ENCODE data around the gene FAM107A.
"Not testable (repeated sequence)": the region's sequence is repeated elsewhere in the genome, so short reads cannot be mapped to it uniquely, and the experiment has no call there.

The FAM107A gene

DNA sequence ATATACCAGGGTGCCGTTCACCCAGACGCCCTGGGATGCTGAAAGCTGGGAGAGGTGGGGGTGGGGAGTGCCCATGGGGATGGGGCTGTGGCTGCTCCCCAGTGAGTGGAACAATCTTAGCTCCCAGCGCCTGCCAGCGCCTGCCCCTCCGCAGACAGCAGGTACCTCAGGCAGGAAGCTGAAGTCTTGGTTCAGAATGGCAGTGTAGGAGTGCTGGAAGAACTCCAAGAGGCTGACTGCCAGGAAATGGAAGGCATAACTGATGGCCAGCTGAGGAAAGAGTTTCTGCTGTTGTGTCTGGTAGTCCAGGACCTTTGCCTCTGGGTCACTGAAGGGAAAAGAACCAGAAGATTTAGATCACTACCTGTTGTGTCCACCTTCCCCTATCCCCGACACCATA is 48.6 kb downstream of the FAM107A start:
- in situ Hi-C loops (cut with HindIII; ENCODE audit: low pct_ligation_motif_present, low pct_unique_long_range_greater_than_20kb, low sequenced_read_pairs): no loop called here

DNA sequence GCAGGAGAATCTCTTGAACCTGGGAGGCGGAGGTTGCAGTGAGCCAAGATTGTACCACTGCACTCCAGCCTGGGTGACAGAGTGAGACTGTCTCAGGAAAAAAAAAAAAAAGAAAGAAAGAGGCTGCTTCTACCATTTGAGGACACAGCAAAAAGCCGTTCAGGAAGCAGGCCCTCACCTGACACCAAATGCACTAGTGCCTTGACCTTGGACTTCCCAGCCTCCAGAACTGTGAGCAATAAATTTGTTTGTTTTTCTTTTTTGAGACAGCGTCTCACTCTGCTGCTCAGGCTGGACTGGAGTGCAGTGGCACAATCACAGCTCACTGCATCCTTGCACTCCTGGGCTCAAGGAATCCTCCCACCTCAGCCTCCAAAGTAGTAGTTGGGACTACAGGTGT is 49.8 kb downstream of the FAM107A start:
- DNase-seq; in situ Hi-C loops (cut with HindIII; ENCODE audit: low pct_ligation_motif_present, low pct_unique_long_range_greater_than_20kb, low sequenced_read_pairs): not testable (repeated sequence)

More for the DNA sequence above, 48.6 kb downstream of the FAM107A start:
- DNase-seq: peak; percentile 61

DNA sequence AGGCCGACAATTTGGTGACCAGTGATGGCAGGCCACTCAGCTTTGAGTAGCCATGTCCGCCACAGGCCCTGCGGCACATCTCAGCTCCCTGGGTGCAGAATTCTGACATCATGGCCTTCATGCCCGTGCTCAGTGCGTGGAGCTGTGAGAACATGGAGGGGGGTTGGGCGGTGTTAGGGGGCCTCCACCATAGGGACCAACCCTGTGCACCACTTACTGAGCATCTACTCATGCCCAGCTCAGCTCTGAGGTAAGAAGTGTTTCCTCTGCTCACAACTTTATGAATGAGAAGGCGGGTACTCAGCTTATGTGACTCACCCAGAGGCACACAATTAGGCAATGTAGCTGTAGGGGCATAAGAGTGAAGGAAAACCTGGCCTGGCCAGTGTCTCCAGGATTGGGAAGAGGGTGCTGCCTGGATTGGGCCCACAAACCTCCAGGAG is 50.7 kb downstream of the FAM107A start:
- in situ Hi-C loops (cut with HindIII; ENCODE audit: low pct_ligation_motif_present, low pct_unique_long_range_greater_than_20kb, low sequenced_read_pairs): no loop called here
- peak; percentile 61 for DNase-seq

DNA sequence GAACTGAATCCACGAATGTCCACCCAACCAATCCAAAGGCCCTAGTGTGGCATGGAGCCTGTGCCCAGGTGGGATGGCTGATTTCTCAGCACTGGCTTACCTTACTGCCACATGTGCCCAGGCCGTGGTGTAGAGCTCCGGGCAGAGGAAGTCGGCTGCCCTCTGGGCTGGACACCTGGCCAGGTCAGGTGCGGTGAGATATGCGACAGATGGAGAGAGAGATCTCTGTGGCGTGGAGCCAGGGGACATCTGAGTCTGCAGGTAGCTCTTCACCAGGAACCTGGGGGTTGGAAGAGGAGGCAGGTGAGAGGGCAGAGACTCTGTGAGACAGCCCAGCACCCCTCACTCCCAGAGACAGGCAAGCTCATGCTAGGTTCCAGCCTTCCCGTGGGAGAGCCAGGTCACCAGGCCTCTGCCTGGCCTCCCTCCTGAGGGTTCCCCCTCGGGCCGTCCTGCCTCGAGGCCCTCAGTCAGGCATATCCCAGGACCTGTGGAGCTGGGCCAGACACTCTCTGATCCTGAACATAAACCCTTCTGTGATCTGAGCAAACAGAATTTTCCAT is 52.8 kb downstream of the FAM107A start:
- in situ Hi-C loops (cut with HindIII; ENCODE audit: low pct_ligation_motif_present, low pct_unique_long_range_greater_than_20kb, low sequenced_read_pairs): no loop called here
- no peak for DNase-seq

DNA sequence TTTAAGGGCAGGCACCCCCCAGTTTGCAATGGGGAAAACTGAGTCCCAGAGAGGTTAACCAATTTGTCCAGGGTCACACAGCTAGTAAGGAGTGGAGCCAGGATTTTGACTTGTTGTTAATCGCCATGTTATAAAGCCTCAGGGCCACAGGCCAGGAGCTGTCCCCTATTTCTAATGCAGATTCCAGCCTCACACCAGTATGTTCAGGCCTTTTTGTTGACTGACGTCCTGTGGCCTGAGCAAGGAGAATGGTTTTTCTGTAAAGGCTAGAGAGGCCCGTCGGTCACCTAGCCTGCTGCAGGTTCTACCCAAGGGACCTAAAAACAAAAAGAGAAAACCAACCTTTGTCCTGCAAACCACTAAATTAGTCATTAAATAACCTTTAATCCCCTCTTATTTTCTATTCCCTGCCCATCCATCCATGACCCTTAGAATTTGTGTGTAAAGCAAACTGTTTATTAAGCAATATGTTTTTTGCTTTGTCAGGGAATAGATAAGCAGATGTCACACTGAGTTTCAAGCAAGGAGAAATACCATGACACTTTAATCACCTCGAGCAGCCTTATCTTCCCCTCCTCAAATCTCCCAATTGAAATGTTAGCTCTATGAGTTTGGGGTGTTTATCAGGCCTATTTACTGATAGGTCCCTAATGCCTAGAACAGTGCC is 54.3 kb downstream of the FAM107A start:
- in situ Hi-C loops (cut with HindIII; ENCODE audit: low pct_ligation_motif_present, low pct_unique_long_range_greater_than_20kb, low sequenced_read_pairs): no loop called here
- no peak for DNase-seq

DNA sequence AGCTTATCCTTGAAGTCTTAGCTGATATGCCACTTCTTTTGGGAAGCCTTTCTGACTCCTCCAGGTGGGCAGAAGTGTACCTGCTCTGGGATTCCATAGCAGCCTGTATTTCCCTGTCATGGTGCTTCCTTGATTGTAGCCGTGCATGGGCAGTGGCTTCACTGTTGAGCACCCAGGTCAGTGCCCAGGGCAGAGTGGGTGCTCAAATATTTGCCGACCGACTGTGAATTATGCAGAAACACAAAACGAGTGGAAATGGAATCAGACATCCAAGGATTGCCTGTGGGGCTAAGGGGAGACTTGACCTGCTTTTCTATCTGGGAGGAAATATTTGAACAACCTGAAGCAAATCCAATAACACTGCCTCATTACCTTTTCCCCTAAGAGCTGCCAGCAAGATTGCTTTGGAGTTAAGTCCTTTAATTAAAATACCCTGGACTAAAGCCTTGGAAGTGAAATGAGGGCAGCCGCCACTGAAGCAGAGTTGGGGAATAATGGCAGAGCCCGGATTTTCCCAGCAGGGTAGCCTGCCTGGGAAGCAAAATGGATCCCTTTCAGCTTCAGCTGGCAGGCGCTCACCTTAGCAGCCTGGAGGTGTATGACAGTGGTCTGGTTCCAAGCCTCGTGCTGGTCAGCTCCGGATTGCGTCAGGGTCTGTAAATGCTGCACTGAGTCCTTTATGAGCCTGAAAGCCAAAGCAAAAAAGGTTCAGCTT is 55.1 kb downstream of the FAM107A start:
- DNase-seq: no peak
- in situ Hi-C loops (cut with HindIII; ENCODE audit: low pct_ligation_motif_present, low pct_unique_long_range_greater_than_20kb, low sequenced_read_pairs): no loop called here

DNA sequence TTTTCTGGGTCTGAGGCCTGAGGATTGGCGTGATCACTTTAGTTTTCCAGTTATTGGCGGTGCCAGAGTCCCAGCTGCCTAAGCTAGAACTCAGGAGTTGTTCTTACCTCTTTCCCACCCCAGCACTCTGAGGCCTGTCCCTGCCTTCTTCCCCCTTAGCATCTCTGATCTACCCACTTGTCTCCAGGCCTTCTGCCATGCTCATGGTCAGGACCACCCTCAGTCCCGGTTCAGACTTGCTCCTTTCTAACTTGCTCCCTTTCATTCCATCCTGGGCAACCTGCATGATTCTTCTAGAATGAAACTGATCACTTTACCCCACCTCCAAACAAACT is 55.9 kb downstream of the FAM107A start:
- DNase-seq: no peak
- in situ Hi-C loops (cut with HindIII; ENCODE audit: low pct_ligation_motif_present, low pct_unique_long_range_greater_than_20kb, low sequenced_read_pairs): no loop called here

DNA sequence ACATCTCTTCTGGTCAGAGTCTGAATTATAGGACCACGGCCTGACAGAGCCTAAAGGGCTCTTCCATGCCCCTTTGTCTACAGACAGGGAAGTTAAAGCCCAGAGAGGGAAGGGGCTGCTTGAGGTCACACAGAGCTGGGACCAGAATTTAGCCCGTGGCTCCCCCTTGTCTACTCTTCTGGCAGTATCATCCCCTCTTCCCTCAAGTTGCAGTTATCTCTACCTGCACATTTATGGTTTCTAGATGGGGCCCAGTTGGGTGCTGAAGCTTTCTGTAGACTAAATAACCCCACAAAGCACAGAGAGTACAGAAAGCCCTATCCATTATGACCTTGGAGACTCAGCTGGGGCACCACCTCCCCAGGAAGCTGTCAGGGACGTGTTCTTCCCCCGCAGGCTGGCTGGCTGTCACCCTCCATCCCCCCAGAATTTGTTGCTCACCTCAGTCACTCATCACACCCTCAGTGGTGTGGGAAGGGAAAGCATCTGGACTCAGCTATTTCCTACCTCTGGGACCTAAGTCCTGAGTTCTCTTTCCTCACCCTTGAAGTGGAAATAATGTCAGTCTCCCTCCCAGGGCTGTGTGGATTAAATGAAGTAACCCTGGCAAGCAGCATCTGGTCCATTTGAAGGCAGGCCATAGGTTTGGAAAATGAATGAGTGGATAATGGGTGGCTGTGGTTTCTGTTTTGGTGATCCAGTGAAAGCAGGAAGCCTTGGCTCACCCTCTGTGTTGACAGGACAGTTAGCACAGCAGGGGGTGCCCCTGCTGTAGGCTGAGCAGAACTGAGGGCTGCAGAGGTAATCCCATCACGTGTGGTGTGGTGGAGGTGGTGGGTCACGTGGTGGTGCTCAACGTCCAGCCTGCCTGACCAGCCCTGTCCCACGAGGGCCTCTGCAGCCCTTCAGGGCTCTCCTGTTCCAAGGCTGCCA is 56.5 kb downstream of the FAM107A start:
- no peak for DNase-seq
- in situ Hi-C loops (cut with HindIII; ENCODE audit: low pct_ligation_motif_present, low pct_unique_long_range_greater_than_20kb, low sequenced_read_pairs): no loop called here

DNA sequence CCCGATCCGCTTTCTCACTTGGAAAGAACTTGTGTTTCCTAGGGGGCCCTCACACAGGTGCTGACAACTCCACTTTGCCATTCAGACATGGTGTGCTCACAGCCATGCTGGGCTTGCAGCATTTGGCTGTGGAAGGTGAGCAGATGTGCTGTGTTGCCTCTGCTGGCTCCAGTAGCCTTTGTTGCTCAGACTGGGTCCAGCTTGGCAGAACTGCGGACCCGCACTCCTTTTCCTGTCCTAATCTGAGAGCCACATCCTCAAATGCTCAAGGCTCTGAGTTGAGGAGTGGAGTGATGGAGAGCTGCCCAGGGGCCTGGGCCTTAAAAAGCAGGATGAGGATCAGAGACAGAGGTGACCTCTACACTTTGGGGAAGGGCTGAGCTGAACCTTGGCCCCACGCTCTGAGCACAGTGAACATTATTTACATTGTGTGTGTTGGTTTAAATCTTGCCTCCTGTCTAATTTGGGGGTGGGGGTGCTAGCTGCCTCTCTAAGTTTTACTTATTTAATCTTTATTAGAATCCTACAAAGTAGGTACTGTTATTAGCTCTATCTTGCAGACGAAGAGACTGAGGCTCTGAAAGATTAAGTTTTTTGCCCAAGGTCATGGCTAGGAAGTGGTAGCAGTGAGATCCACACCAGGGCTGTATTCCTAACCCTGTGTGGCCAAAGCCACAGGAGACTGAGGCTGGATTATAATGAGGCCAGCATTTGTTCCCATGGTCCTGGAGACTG is 57.4 kb downstream of the FAM107A start:
- in situ Hi-C loops (cut with HindIII; ENCODE audit: low pct_ligation_motif_present, low pct_unique_long_range_greater_than_20kb, low sequenced_read_pairs): no loop called here
- DNase-seq: no peak

DNA sequence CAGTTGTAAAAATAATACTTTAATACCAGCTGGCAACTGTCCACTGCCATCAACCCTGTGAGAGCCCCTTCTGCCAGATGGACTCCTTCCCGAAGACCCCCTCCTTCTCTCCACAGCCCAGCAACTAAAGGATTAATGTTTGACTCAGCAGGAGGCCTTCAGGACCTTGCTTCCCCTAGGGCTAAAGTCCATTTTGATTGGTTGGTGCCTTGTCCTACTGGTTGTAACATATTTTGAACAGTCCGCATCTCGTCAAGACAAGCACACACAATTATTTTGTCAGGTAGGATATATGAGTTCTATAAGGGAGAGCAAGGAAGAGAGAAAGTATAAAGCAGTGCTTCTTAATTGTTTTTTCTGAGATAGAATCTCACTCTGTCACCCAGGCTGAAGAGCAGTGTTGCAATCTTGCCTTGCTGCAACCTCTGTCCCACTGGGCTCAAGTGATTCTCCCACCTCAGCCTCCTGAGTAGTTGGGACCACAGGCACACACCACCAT is 58.9 kb downstream of the FAM107A start:
- no peak for DNase-seq
- in situ Hi-C loops (cut with HindIII; ENCODE audit: low pct_ligation_motif_present, low pct_unique_long_range_greater_than_20kb, low sequenced_read_pairs): no loop called here

DNA sequence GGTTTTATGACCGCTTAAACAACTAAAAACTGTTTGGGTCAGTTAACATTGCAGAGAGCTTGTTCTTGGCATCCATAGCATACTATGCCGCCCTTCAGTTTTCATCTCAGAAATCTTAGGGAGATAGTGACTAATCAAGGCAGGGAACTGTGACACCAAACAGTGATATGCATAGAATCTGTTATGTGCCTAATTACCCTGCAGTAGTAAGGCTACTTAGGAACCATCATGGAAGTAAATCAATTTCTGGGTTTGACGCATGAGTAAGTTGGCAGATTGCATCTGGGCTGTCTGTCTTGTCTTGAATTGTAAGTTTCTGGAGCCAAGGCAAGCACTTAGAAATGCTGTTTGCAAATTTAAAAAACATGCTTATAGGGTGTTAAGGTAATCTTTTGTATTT is 62.8 kb downstream of the FAM107A start:
- in situ Hi-C loops (cut with HindIII; ENCODE audit: low pct_ligation_motif_present, low pct_unique_long_range_greater_than_20kb, low sequenced_read_pairs): no loop called here
- no peak for DNase-seq

Measured in ACHN (cell line).